ENCODE results near the gene ATG16L1. TPM values are rescaled to one million over a fixed set of nuclear protein-coding genes. Genes with fewer than 3 reads are reported as not detected.

Gene ATG16L1
- polyA plus RNA-seq, 1 donor (not counting 4 experiments of a cell fraction or from before 2014, with no cell fraction given), result 38.5 TPM

DNA sequence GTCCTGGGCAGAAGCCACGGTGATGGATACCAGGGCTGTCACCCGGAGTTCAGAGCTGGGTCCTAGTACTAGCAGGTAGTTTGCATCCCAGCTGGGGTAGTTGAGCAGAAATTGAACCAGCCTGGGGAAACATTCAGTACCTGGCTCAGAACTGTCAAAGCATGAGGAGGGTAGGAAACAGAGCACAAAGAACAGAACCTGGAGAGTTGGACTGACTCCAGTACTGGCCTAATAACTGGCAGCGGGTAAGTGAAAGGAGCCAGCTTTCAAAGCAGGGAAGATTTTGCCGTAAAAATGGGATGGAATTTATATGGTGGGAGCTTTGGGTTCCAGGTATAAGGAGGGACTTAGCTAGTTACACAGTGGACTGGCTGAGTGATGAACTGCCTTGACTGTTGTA is 23.8 kb downstream of the ATG16L1 start:
- no peak overlapping the region for H3K4me3 ChIP-seq (ENCODE audit: control insufficient read depth in 2 of 3, extremely low read depth in 1 of 3, insufficient read depth in 2 of 3, low read depth in 1 of 3, low read length in 3 of 3)
- DNase-seq (ENCODE audit: low read depth, low spot score) (no peak), FAIRE-seq (no peak)
- no peak overlapping the region for H3K27ac ChIP-seq (ENCODE audit: control insufficient read depth, insufficient read depth, low read length)
- TF ChIP-seq EZH2 (IDR thresholded peaks at IDR 0.05; ENCODE audit: low read length), result no peak
- TF ChIP-seq, protein P1, sequence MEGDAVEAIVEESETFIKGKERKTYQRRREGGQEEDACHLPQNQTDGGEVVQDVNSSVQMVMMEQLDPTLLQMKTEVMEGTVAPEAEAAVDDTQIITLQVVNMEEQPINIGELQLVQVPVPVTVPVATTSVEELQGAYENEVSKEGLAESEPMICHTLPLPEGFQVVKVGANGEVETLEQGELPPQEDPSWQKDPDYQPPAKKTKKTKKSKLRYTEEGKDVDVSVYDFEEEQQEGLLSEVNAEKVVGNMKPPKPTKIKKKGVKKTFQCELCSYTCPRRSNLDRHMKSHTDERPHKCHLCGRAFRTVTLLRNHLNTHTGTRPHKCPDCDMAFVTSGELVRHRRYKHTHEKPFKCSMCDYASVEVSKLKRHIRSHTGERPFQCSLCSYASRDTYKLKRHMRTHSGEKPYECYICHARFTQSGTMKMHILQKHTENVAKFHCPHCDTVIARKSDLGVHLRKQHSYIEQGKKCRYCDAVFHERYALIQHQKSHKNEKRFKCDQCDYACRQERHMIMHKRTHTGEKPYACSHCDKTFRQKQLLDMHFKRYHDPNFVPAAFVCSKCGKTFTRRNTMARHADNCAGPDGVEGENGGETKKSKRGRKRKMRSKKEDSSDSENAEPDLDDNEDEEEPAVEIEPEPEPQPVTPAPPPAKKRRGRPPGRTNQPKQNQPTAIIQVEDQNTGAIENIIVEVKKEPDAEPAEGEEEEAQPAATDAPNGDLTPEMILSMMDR (optimal IDR thresholded peaks at IDR 0.05 in 1 of 3, IDR thresholded peaks at IDR 0.05 in 1 of 3, conservative IDR thresholded peaks at IDR 0.05 in 1 of 3; ENCODE audit: extremely low read depth in 1 of 3, insufficient read depth in 2 of 3, low read length in 3 of 3), result no peak
- no peak overlapping the region for H3K4me2 ChIP-seq (ENCODE audit: control insufficient read depth, extremely low read depth, insufficient read depth, low read depth, low read length)
- no peaks in the 10 kb centered on the region for H3K9me1 ChIP-seq (ENCODE audit: control insufficient read depth, extremely low read depth, insufficient read depth, low read length)
- no peaks in the 10 kb centered on the region for H3K79me2 ChIP-seq (ENCODE audit: control insufficient read depth, insufficient read depth, low read length)
- no peaks in the 10 kb centered on the region for H3K27me3 ChIP-seq (ENCODE audit: control insufficient read depth, extremely low read depth, insufficient read depth, low read length)
- no peak overlapping the region for H3K9ac ChIP-seq (ENCODE audit: control insufficient read depth, extremely low read depth, insufficient read depth, low read length)
- no peaks in the 10 kb centered on the region for H3K4me1 ChIP-seq (ENCODE audit: control insufficient read depth, extremely low read depth, insufficient read depth, low read length)
- H3K9me3 ChIP-seq (ENCODE audit: control insufficient read depth, low read depth, low read length), result no peaks in the 10 kb centered on the region
- no peak overlapping the region for H2AFZ ChIP-seq (ENCODE audit: control insufficient read depth, low read length)
- peaks cover 27 to 48% of the 10 kb centered on the region in 2 experiments for H3K36me3 ChIP-seq (ENCODE audit: control insufficient read depth in 2 of 2, extremely low read depth in 1 of 2, insufficient read depth in 2 of 2, low read length in 2 of 2)
- H4K20me1 ChIP-seq (ENCODE audit: control insufficient read depth, extremely low read depth, insufficient read depth, low read length), result no peaks in the 10 kb centered on the region
- dilution Hi-C loops (cut with MboI; ENCODE audit: extremely low pct_ligation_motif_present, low sequenced_read_pairs), result no loop called here

DNA sequence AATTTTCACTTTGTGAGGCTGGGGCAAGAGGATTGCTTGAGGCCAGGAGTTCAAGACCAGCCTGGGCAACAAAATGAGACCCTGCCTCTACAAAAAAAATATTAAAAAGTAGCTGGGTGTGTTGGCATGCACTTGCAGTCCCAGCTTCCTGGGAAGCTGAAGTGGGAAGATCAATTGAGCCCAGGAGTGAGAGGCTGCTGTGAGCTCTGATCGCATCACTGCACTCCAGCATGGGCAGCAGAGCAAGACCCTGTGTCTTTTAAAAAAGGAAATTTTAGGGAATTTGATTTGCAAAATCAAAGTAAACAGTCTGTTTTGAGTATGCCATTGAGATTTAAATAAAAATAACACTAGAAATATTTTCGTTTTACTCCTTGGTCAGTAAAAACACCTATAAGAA is 27.4 kb downstream of the ATG16L1 start:
- no peak for TF ChIP-seq EZH2 (IDR thresholded peaks at IDR 0.05; ENCODE audit: low read length)
- TF ChIP-seq, protein P1 (optimal IDR thresholded peaks at IDR 0.05 in 1 of 3, IDR thresholded peaks at IDR 0.05 in 1 of 3, conservative IDR thresholded peaks at IDR 0.05 in 1 of 3; ENCODE audit: extremely low read depth in 1 of 3, insufficient read depth in 2 of 3, low read length in 3 of 3), result no peak
- FAIRE-seq (no peak), DNase-seq (ENCODE audit: low read depth, low spot score) (no peak)

More for the DNA sequence above, 27.4 kb downstream of the ATG16L1 start:
- H3K36me3 ChIP-seq (ENCODE audit: control insufficient read depth in 2 of 2, extremely low read depth in 1 of 2, insufficient read depth in 2 of 2, low read length in 2 of 2), result peaks cover 28 to 40% of the 10 kb centered on the region in 2 experiments
- no peak overlapping the region for H3K9ac ChIP-seq (ENCODE audit: control insufficient read depth, extremely low read depth, insufficient read depth, low read length)
- H3K27me3 ChIP-seq (ENCODE audit: control insufficient read depth, extremely low read depth, insufficient read depth, low read length), result no peaks in the 10 kb centered on the region
- no peak overlapping the region for H3K27ac ChIP-seq (ENCODE audit: control insufficient read depth, insufficient read depth, low read length)
- H3K4me1 ChIP-seq (ENCODE audit: control insufficient read depth, extremely low read depth, insufficient read depth, low read length), result no peaks in the 10 kb centered on the region
- no peak overlapping the region for H3K4me3 ChIP-seq (ENCODE audit: control insufficient read depth in 2 of 3, extremely low read depth in 1 of 3, insufficient read depth in 2 of 3, low read depth in 1 of 3, low read length in 3 of 3)
- no peaks in the 10 kb centered on the region for H4K20me1 ChIP-seq (ENCODE audit: control insufficient read depth, extremely low read depth, insufficient read depth, low read length)
- dilution Hi-C loops (cut with MboI; ENCODE audit: extremely low pct_ligation_motif_present, low sequenced_read_pairs), result no loop called here
- no peaks in the 10 kb centered on the region for H3K9me3 ChIP-seq (ENCODE audit: control insufficient read depth, low read depth, low read length)
- no peak overlapping the region for H2AFZ ChIP-seq (ENCODE audit: control insufficient read depth, low read length)
- H3K79me2 ChIP-seq (ENCODE audit: control insufficient read depth, insufficient read depth, low read length), result no peaks in the 10 kb centered on the region
- H3K4me2 ChIP-seq (ENCODE audit: control insufficient read depth, extremely low read depth, insufficient read depth, low read depth, low read length), result no peak overlapping the region
- no peaks in the 10 kb centered on the region for H3K9me1 ChIP-seq (ENCODE audit: control insufficient read depth, extremely low read depth, insufficient read depth, low read length)

Data from keratinocyte (primary cell).